Measurements from ENCODE around the gene SOX6. TPM values are rescaled to one million over a fixed set of nuclear protein-coding genes. Genes with fewer than 3 reads are reported as not detected.

SOX6 gene
- total and polyA plus RNA-seq, 2 donors (not counting 3 experiments of a cell fraction or from before 2014, with no cell fraction given): 0.14 to 3.7 TPM

DNA sequence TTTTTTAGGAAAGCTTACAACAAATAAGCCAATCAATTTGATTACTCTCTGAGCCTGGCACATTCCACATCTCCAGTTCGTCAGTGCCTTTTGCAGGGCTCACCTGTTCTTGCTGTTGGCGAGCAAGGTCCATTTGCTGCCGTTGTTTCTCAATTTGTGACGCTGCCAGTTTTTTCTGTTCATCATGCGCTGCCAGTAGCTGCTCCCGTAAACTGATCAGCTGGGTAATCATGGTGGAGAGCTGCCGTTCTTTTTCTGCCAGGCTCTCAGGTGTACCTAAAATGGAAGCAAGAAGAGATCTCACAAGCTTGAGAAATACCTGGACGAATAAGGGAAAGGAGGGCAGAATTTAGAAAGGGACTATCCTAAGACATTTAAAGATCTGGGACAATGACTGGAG lies 169.7 kb downstream of the SOX6 start:
- H2AFZ ChIP-seq (ENCODE audit: low read depth, low read length): no peak overlapping the region
- no peak overlapping the region for H3K4me2 ChIP-seq (ENCODE audit: insufficient read depth, low read length)
- no peaks in the 10 kb centered on the region for H3K79me2 ChIP-seq (ENCODE audit: control insufficient read depth, insufficient read depth, low read length)
- H3K9me1 ChIP-seq (replicated peaks; ENCODE audit: control insufficient read depth, extremely low read depth, insufficient read depth, low read length): no peaks in the 10 kb centered on the region
- no peaks in the 10 kb centered on the region for H3K27me3 ChIP-seq (ENCODE audit: control insufficient read depth in 2 of 2, insufficient read depth in 2 of 2, low read length in 2 of 2)
- FAIRE-seq (no peak), DNase-seq (ENCODE audit: low read depth, low spot score) (no peak)
- H3K36me3 ChIP-seq (ENCODE audit: control insufficient read depth in 2 of 2, extremely low read depth in 1 of 2, insufficient read depth in 2 of 2, low read length in 2 of 2): no peaks in the 10 kb centered on the region
- no peaks in the 10 kb centered on the region for H3K9me3 ChIP-seq (replicated peaks; ENCODE audit: control insufficient read depth, insufficient read depth, low read length)
- TF ChIP-seq EZH2 (IDR thresholded peaks at IDR 0.05; ENCODE audit: borderline replicate concordance, low read depth, low read length, severe bottlenecking) (no peak), MAX (IDR thresholded peaks at IDR 0.05; ENCODE audit: insufficient read depth, insufficient read length) (no peak), POLR2AphosphoS5 (IDR thresholded peaks at IDR 0.05; ENCODE audit: insufficient read depth, low read depth, low read length) (no peak), MYC (IDR thresholded peaks at IDR 0.05; ENCODE audit: low read depth, low read length) (no peak), FOS (IDR thresholded peaks at IDR 0.05; ENCODE audit: borderline replicate concordance, insufficient read depth, low read length) (no peak), JUN (IDR thresholded peaks at IDR 0.05; ENCODE audit: borderline replicate concordance, insufficient read depth, insufficient read length, low read depth) (no peak), POLR2A (IDR thresholded peaks at IDR 0.05; ENCODE audit: low read depth, low read length) (no peak), GATA2 (IDR thresholded peaks at IDR 0.05; ENCODE audit: insufficient read depth, insufficient read length, low read depth, low read length) (no peak)
- TF ChIP-seq, protein P1, sequence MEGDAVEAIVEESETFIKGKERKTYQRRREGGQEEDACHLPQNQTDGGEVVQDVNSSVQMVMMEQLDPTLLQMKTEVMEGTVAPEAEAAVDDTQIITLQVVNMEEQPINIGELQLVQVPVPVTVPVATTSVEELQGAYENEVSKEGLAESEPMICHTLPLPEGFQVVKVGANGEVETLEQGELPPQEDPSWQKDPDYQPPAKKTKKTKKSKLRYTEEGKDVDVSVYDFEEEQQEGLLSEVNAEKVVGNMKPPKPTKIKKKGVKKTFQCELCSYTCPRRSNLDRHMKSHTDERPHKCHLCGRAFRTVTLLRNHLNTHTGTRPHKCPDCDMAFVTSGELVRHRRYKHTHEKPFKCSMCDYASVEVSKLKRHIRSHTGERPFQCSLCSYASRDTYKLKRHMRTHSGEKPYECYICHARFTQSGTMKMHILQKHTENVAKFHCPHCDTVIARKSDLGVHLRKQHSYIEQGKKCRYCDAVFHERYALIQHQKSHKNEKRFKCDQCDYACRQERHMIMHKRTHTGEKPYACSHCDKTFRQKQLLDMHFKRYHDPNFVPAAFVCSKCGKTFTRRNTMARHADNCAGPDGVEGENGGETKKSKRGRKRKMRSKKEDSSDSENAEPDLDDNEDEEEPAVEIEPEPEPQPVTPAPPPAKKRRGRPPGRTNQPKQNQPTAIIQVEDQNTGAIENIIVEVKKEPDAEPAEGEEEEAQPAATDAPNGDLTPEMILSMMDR (IDR thresholded peaks at IDR 0.05; ENCODE audit: extremely low read depth in 1 of 2, insufficient read depth in 1 of 2, low read depth in 1 of 2, low read length in 2 of 2): no peak
- POLR2A ChIA-PET: no interaction called here
- intact Hi-C loops (cut with micrococcal nuclease): no loop called here
- BruUV-seq (replicated peaks): no TSS peak
- no peak overlapping the region for H3K4me3 ChIP-seq (replicated peaks in 1 of 3; ENCODE audit: insufficient read depth in 1 of 3, low read depth in 1 of 3, low read length in 3 of 3)
- H3K27ac ChIP-seq (ENCODE audit: insufficient read depth, low read depth, low read length): no peak overlapping the region
- CTCF ChIA-PET: interaction anchor here (1.5 kb wide), 1 partner anchor 9 kb away, joined by 6 read pairs; no protein-coding TSS in a partner anchor
- dilution Hi-C loops (cut with MboI; ENCODE audit: extremely low pct_ligation_motif_present, low sequenced_read_pairs): no loop called here
- H3K9ac ChIP-seq (replicated peaks; ENCODE audit: extremely low read depth, insufficient read depth, low read length): no peak overlapping the region
- peaks cover 4% of the 10 kb centered on the region for H3K4me1 ChIP-seq (ENCODE audit: control insufficient read depth, extremely low read depth, insufficient read depth, low read length)
- no peaks in the 10 kb centered on the region for H4K20me1 ChIP-seq (replicated peaks; ENCODE audit: control insufficient read depth, extremely low read depth, insufficient read depth, low read length)
